GM19043 (cell line): ENCODE results near the gene P3H4.
"Not testable (repeated sequence)": the region's sequence is repeated elsewhere in the genome, so short reads cannot be mapped to it uniquely, and the experiment has no call there.

Experiments used
- ATAC-seq: cut with Tn5 transposase; IDR thresholded peaks from one replicate; pipeline ENCODE4 v1.9.1; 2021; ENCODE audit warnings: low read depth; ENCODE audit not compliant: unreplicated experiment

The P3H4 gene, protein sequence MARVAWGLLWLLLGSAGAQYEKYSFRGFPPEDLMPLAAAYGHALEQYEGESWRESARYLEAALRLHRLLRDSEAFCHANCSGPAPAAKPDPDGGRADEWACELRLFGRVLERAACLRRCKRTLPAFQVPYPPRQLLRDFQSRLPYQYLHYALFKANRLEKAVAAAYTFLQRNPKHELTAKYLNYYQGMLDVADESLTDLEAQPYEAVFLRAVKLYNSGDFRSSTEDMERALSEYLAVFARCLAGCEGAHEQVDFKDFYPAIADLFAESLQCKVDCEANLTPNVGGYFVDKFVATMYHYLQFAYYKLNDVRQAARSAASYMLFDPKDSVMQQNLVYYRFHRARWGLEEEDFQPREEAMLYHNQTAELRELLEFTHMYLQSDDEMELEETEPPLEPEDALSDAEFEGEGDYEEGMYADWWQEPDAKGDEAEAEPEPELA

DNA sequence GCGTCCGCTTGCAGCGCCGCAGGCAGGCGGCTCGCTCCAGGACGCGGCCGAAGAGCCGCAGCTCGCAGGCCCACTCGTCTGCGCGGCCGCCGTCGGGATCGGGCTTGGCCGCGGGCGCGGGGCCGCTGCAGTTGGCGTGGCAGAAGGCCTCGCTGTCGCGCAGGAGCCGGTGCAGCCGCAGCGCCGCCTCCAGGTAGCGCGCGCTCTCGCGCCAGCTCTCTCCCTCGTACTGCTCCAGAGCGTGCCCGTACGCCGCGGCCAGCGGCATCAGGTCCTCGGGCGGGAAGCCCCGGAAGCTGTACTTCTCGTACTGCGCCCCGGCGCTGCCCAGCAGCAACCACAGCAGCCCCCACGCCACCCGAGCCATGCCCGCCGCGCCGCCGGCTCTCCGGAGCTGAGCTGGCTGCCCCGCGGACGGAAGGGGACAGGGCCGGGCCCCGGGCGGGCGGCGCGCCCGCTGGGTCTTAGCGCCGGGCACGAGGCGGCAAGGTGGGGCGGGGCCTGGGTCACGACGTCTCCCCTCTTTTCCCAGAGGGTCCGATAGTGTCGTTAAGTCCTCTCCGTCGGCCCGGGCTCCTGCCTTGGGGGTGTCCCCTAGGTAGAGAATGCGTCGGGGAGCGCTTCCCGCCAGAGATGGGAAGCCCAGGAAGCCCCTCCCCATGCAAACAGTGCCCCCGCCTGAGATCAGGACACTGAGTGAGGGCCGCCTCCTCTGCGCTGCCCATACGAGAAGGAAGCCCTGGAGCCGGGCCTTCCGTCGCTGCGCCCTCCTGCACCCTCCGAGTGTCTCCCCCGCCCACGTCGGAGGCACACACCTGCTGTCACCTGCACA, at the start of gene P3H4:
Gene P3H4 (minus strand): TSS at position 401 of the 832 bp plus-strand sequence. CDS start 34 bp downstream, at position 367.
- no peak for ATAC-seq

DNA sequence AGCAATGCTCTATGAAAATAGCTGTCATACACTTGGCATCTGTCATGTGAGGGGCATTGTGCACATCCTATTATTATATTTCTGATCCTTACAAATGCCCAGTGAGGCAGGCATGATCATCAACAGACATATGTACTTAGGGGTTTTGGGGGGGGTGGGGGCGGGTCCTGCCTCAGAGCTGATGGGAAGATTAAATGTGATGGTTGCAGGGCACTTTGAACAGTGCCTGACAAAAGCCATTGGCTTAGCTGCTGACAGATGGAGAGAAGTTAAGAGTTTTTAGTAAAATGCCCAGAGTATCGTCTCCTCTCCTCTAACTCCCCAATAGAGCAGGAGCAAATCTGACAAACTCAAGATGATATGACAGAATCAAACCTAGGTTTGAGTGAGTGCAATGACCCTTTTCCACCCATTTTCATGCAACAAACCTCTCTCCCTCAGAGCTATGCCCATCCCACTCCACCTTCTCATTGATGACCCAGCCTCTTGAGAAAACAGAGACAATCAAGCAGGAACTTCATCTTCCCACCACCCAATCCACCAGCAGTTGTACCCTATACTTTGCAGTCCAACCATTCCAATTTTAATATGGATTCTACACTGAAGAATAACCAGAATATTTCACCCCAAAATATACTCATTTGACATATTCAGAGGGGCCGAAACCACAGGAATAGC, 48.6 kb upstream of the P3H4 start:
- no peak for ATAC-seq

DNA sequence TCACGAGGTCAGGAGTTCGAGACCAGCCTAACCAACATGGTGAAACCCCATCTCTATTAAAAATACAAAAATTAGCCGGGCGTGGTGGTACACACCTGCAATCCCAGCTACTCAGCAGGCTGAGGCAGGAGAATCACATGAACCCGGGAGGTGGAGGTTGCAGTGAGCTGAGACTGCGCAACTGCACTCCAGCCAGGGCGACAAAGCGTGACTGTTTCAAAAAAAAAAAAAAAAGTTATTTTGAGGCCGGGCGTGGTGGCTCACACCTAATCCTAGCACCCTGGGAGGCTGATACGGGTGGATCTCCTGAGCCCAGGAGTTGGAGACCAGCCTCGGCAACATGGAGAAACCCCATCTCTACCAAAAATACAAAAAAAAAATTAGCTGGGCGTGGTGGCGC, 39.6 kb upstream of the P3H4 start:
- ATAC-seq, result not testable (repeated sequence)

DNA sequence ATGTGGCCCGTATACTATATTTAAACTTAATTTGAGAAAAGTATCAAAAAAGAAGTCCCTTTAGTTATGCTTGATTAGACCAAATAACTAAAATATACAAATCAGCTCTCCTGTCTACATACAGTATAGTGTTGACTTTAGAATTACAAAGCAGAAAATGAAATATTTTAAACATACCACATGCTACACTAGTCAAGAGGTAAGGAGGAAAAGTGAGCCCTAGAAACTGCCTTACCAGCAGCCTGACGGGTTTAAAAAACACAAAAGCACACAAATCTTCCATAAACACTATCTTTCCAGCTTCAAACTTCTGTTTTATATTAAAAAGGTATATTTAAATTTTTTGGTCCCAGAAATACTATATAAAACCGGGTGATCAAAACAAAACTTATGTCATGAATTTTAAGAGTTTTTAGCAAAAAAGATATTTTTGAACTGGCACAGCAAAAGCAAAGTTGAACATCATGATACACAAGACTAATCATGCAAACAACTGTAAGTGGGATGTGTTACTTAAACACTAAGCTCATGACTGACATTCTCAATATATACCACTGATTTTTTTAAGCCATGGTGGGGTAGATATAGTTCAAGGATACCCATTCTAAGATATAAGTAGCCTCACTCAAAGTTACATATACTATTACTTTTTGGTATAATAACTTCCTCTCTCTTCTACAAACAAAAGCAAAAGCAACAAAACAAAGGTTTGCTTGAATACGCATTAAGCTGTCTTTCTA, 37.7 kb upstream of the P3H4 start:
- ATAC-seq, result no peak

DNA sequence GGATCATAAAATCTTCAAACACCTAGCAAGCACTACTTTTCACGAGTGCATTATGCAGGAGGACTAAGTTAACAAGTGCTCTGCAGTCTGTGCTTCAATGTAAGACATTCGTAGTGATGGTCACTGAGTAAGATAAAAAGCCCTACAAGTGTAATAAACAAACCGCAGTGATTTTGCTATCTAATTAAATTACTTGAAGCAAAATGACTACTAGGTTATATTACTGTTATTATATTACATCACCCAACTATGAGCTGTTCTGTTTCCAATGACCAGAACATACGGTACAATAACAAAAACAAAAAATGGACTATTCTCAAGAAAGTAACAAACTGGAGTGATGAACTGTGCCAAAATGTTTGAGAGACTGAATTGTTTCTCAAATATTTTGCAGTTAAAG, 37.0 kb upstream of the P3H4 start:
- no peak for ATAC-seq

DNA sequence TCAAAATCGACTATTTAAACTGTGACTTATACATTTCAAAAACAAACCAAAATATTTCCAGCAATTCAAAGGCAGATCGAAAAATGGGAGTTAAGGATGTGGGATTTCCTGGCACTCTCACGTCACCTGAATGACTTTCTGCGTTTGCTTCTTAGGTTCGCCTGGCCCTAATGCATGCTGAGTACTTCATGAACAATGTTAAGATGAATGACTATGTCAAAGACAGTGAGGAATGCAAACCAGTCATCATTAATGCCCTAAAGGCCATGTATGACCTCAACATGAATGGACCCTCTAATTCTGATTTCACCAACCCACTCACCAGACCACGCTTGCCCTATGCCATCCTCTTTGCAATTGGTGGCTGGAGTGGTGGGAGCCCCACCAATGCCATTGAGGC, 33.2 kb upstream of the P3H4 start:
- no peak for ATAC-seq

DNA sequence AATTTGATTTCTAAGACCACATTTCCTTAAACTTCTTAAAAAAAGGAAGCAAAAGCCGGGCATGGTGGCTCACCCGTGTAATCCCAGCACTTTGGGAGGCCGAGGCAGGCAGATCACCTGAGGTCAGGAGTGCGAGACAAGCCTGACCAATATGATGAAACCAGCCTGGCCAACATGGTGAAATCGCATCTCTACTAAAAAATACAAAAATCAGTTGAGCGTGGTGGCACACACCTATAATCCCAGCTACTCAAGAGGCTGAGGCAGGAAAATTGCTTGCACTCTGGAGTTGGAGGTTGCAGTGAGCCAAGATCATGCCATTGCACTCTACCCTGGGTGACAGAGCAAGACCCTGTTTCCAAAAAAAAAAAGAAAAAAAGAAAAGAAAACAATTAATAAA, 29.0 kb upstream of the P3H4 start:
- ATAC-seq, result not testable (repeated sequence)

DNA sequence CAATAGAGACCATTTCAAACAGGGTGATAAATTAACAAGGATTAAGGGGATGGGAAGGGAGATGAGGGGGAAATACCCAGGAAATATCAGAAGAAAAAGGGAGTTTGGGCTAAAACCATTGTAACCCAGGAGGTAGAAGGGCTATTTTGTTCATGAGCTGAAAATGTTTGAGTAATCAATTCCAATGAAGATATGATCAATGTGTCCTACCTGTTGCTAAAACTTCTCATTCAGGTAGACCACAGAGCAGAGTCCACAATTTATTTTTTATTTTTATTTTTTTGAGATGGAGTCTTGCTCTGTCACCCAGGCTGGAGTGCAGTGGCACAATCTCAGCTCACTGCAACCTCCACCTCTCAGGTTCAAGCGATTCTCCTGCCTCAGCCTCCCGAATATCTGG, 27.7 kb upstream of the P3H4 start:
- ATAC-seq, result not testable (repeated sequence)

DNA sequence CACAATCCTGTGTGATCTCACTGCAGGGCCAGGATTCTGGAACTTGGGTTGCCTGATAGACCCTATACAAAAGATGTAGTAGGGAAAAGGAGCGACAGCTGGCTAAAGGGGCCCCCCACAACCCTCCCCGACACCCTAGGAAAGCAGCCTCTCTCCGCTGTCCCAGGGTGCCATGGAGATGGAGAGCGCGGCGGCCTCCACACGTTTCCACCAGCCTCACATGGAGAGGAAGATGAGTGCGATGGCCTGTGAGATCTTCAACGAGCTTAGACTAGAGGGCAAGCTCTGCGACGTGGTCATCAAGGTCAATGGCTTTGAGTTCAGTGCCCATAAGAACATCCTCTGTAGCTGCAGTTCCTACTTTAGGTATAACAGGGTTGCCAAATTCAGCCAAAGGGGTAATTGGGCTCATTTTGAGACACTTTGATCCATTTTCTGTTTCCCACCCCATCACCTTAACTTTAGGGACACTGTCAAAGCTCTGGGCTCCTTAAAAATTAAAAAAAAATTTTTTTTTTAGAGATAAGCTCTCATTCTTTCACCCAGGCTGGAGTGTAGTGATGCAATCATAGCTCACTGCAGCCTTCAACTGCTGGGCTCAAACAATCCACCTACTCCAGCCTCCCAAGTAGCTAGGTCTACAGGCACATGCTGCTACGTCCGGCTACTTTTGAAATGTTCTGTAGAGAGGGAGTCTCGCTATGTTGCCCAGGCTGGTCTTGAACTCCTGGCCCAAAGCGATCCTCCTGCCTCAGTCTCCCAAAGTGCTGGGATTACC, 26.2 kb upstream of the P3H4 start, which contains the start of gene KLHL10:
Gene KLHL10 (plus strand): TSS at position 65 of the 778 bp plus-strand sequence. CDS start 108 bp downstream, at position 173.
- ATAC-seq, result no peak

DNA sequence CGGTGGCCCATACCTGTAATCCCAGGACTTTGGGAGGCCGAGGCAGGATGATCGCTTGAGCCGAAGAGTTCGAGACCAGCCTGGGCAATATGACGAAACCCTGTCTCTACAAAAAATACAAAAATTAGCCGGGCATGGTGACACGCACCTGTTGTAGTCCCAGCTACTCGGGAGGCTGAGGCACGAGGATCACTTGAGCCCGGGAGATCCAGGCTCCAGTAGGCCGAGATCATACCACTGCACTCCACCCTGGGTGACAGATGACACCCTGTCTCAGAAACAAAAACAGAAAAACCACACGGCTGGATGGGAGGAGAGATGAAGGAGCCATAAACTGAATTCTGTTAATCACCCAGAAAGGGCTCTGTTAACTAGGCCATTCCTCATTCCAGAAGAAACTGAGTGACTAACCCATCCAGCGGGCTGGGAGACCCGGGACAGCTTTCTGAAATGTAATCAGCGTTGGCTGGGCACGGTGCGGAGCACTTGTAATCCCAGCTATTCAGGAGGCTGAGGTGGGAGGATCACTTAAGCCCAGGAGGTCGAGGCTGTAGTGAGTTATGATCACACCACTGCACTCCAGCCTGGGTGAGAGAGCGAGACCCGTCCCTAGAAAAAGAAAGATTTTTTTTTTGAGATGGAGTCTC, 24.9 kb upstream of the P3H4 start:
- no peak for ATAC-seq

DNA sequence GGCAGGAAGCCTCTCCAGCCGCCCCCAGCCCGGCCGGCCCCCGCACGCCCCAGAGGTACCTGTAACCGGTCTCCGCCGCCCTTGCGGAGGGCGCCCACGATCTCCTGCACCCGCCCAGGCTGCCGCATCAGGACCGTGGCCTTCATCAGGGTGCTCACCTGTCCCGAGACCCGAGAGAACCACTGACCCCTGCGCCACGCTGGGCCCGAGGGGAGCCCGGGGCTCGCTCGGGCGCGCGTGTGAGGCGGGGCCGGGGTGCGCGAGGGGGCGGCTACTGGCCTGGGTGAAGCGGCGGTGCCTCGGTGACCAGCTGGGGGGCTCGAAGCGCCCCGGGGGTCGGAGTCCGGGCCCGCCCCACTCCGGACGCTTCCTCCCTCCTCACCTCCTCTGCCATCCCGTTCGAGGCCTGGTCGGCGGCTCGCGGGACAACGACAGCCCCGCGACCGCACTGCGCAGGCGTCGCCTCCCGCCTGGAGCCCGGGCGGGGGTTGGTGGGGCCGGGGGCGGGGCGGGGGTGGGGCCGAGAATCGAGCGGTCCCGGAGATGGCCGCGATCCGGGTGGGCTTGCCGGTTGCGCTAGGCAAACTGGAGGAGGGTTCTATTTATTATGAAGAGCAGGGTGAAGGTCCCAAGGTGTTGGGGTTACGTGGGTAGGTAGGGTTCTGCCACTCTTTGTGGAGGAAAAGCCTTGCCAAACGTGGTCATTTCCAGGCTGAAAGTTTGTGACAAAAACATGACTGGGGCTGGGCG, 24.2 kb upstream of the P3H4 start, which contains the start of gene NT5C3B:
Gene NT5C3B (minus strand): TSS at position 433 of the 750 bp plus-strand sequence. CDS start 39 bp downstream, at position 394.
- no peak for ATAC-seq

DNA sequence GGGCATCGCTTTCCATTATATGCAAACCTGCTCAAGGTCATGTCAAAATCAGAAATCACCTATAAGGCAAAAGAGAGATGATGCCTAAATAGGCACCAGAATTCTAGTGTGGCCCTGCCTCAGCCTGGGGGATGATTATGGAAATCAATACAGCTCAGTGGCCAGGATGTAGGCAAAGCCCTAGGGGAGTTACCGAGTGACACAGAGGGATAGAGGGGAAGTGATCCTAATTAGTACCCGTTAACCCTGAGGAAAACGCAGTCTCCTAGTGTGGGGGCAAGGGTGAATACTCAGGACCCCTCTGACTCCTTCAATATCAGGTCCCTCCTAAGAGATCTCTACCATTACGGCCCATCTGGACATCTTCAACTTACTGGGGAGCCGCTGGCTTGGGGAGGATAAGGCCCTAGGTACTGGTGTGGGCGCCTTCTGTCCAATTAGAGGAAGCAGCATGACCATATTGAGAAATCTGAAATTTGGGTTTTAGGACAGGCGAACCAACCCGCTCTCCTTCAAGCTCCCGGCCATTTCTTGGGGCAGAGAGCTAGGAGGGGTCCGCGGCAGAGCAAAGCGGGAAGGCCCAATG, 23.6 kb upstream of the P3H4 start:
- ATAC-seq, result no peak

DNA sequence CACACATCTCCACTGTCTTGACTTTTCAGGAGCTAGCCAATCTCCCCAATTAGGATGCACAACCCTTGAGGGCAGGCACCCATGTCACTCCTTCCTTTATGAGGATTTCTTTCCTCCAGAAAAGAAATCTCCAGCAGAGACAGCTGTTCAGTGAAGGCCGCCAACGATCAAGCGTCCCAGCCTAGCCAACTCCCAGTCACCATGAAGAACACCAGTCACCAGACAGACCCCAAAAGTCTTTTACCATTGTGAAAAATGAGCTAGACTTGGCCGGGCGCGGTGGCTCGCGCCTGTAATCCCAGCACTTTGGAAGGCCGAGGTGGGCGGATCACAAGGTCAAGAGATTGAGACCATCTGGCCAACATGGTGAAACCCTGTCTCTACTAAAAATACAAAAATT, 18.2 kb upstream of the P3H4 start:
- ATAC-seq, result not testable (repeated sequence)

DNA sequence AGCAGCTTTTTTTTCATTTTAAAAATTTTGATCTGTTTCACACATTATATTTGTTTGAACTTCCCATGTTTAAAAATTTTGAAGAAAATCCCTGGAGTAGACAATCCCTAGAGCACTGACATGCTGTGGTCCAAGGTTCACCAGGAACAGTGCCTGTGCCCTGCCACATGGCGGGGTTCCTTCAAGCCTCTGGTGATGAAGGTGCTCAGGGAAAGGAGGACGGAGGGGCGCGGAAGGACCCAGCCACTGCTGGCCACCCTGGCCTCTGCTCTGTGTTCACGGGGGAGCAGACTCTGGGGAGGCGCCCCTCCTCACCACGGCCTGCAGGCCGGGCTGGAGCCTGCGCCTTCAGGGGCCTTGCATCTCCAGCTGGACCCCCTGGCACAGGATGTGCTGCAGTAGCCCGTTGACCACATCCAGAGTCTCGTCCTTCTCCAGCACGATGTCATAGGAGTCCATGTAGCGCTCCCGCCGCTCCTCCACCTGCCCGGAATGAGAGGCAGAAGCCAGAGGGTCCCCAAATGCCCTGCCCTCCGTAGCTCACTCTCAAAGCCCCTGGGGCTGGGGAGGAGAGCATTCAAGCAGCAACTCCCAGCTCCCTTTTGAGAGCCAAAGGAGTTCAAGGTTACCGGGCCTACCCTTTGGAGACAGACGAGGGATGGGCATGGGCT, 13.6 kb upstream of the P3H4 start:
- ATAC-seq, result no peak

DNA sequence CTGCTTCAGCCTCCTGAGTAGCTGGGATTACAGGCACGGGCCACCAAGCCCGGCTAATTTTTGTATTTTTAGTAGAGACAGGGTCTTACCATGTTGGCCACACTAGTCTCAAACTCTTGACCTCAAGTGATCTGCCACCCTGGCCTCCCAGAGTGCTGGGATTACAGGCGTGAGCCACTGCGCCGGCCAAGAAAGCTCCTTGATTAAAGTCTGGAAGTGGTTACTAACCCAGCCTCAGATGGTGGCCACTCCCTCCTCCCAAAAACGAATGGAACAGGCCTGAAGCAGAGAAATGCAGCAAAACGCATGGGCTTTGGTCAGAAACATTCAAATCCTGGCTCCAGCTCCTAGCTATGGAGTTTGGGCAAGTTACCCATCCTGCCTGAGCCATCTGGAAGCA, 12.3 kb upstream of the P3H4 start:
- ATAC-seq, result no peak

DNA sequence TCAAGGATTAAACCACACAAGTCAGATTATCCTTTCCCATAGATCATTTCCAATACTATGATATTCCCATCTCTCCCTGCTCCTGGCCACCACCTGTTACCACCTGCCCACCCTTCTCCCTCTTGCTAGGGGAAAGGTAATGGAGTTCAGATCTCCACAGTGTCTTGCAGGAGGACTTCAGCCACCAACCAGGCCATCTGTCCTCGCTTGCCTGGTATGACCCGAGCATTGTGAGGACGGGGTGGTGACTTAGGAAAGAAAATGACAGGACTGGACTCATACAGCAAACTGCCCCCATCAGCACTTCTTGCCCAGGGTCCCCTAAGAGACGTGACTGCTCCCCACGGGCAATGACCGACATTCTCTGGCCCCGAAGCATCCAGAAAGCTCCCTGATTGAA, 11.8 kb upstream of the P3H4 start:
- no peak for ATAC-seq

DNA sequence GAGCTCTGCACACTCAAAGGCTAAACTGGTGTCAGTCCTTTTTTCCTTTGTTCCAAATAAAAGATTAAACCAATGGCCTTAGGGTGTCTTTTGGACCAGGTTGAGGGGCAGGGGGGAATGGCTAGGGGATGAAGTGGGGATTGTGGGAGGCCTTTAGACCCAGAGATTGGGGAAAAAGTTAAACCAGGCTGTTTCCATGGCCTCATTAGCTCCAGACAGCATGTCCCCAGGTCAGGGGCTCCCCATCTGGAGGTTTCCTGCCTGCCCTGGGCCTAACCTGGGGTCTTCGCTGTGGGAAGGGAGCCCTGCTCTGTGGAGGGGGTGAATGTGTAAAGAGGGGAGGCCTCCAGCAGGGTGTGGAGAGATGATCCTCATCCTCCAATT, 11.4 kb upstream of the P3H4 start:
- ATAC-seq, result no peak
